Colonic mucosa (tissue), 4 donors: ENCODE measurements around the gene NUMBL. TPM values are rescaled to one million over a fixed set of nuclear protein-coding genes. Genes with fewer than 3 reads are reported as not detected.

ENCODE experiments used
- DNase-seq: peaks from one replicate; pipeline ENCODE4 v3.0.0-alpha.2; 2020
- H3K27ac ChIP-seq: fragments of 200-600 bp; one replicate; pipeline ENCODE4 v1.8.0; 2021
- H3K27me3 ChIP-seq: fragments of 200-600 bp; one replicate; pipeline ENCODE4 v1.8.0; 2021
- H3K36me3 ChIP-seq: fragments of 200-600 bp; one replicate; pipeline ENCODE4 v1.8.0; 2021
- H3K4me1 ChIP-seq: fragments of 200-600 bp; one replicate; pipeline ENCODE4 v1.8.0; 2021; ENCODE audit warnings: mild to moderate bottlenecking
- H3K4me3 ChIP-seq: fragments of 200-600 bp; one replicate; pipeline ENCODE4 v1.8.0; 2021
- H3K9ac ChIP-seq, 2 donors: one replicate each; pipeline ENCODE4 v1.7.0; 2013; ENCODE audit warnings: control low read depth in 2 of 2, low read depth in 2 of 2, low read length in 2 of 2
- H3K9me3 ChIP-seq: fragments of 200-600 bp; one replicate; pipeline ENCODE4 v1.8.0; 2021
- intact Hi-C: fragments of 100-400 bp; cut with DNase I; formaldehyde crosslinking; loops from one replicate; pipeline ENCODE4 v1.14.1; 2022
- total RNA-seq, 2 donors: library from RNA; stranded (reverse); fragmentation: NEBNext Ultra II Directional in 1 of 2; extraction: Animal tissue kit (Norgen Biotek cat#: 25700) in 1 of 2; gene quantifications; one replicate each; pipeline ENCODE4 v1.2.1, GENCODE V29; 2021
- TF ChIP-seq, protein P1 (sequence below): fragments of 200-600 bp; IDR thresholded peaks from one replicate; pipeline ENCODE4 v1.8.0; 2022; ENCODE audit warnings: antibody characterized with exemption, mild to moderate bottlenecking
- donor health status: healthy.
- donor health status: DM: no; HTN: no; CAD: no.
- donor health status: DM: no; HTN: no; CAD: no.

The NUMBL gene
- total RNA-seq, 2 donors from 2014 or later = 12.8 to 22.0 TPM

DNA sequence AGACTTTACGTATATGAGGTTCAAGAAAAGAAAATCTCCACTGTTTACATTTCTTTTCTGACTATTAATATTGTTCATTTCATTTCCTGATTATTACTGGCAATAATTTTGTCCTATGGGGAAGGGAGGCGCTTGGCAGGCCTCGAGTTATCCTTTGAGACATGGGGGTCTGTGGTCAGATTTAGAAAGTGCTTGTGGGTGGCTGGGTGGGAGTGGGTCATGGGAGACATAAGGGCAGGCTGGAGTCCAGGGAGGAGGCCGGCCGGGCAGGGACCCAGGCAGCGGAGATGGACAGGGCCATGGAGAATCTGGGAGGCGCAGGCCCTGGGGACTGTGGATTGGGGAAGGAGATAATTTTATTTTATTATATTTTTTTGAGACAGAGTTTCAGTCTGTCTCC, 49.2 kb downstream of the NUMBL start:
- intact Hi-C loops = no loop called here
- Histone ChIP-seq H3K9ac (no peak overlapping the region), H3K27ac (no peak overlapping the region)

DNA sequence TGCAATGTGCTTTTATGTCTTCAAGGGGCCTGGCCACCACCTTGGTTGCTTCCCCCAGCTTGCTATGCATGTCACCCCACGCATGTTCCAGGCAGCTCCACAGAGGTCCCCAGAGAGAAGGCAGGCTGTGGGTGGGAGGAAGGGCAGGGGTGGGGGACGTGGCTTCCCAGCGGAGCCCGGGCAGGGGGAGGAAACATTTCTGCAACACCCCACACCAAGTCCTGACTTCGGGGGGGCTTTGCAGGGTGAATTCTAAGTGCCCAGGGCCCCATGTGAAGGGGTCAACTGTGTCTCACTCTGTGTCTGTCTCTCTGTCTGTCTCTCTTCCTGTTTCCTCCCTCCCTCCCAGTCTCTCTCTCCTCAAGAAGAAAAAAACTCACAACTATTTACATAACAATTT, 49.7 kb downstream of the NUMBL start:
- Histone ChIP-seq H3K4me1 (no peaks in the 10 kb centered on the region), H3K4me3 (no peak overlapping the region), H3K9me3 (no peaks in the 10 kb centered on the region), H3K27ac (peak overlapping the region; percentile 17), H3K36me3 (no peaks in the 10 kb centered on the region), H3K27me3 (no peaks in the 10 kb centered on the region), H3K9ac (no peak overlapping the region)
- intact Hi-C loops = no loop called here
- TF ChIP-seq, protein P1, sequence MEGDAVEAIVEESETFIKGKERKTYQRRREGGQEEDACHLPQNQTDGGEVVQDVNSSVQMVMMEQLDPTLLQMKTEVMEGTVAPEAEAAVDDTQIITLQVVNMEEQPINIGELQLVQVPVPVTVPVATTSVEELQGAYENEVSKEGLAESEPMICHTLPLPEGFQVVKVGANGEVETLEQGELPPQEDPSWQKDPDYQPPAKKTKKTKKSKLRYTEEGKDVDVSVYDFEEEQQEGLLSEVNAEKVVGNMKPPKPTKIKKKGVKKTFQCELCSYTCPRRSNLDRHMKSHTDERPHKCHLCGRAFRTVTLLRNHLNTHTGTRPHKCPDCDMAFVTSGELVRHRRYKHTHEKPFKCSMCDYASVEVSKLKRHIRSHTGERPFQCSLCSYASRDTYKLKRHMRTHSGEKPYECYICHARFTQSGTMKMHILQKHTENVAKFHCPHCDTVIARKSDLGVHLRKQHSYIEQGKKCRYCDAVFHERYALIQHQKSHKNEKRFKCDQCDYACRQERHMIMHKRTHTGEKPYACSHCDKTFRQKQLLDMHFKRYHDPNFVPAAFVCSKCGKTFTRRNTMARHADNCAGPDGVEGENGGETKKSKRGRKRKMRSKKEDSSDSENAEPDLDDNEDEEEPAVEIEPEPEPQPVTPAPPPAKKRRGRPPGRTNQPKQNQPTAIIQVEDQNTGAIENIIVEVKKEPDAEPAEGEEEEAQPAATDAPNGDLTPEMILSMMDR = no peak
- DNase-seq = no peak

More for the DNA sequence above, 49.2 kb downstream of the NUMBL start:
- H3K4me1 ChIP-seq = no peaks in the 10 kb centered on the region
- DNase-seq = no peak
- TF ChIP-seq, protein P1 = no peak
- no peaks in the 10 kb centered on the region for H3K36me3 ChIP-seq
- no peaks in the 10 kb centered on the region for H3K27me3 ChIP-seq
- H3K9me3 ChIP-seq = no peaks in the 10 kb centered on the region
- no peak overlapping the region for H3K4me3 ChIP-seq

DNA sequence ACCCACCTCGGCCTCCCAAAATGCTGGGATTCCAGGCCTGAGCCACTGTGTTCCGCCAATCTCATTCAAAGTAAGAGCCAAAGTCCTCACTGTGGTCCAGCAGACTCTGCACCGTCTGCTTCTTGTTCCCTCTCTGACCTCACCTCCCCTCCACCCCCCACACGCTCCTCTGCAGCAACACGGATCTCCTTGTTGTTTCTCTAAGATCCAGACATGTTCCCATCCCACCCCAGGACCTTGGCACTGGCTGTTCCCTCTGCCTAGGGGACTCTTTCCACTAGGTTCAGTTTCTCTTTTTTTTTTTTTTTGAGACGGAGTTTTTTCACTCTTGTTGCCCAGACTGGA, 50.8 kb downstream of the NUMBL start:
- Histone ChIP-seq H3K36me3 (no peaks in the 10 kb centered on the region), H3K27me3 (no peaks in the 10 kb centered on the region), H3K4me3 (no peak overlapping the region), H3K9ac (no peak overlapping the region), H3K27ac (no peak overlapping the region), H3K4me1 (no peaks in the 10 kb centered on the region), H3K9me3 (no peaks in the 10 kb centered on the region)
- TF ChIP-seq, protein P1 = no peak
- no peak for DNase-seq
- intact Hi-C loops = no loop called here

DNA sequence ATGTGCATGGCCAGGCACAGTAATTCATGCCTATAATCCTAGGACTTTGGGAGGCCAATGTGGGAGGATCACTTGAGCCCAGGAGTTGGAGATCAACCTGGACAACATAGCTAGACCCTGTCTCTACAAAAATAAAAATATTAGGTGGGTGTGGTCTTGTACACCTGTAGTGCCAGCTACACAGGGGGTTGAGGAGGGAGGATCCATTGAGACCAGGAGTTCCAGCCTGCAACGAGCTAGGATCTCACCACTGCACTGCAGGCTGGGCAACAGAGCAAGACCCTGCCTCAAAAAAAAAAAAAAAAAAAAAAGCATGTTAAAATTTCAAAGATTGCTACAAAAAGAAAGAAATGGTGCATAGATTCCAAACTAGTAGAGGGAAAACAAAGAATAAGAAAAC, 52.1 kb downstream of the NUMBL start:
- Histone ChIP-seq H3K4me1 (no peaks in the 10 kb centered on the region), H3K4me3 (no peak overlapping the region), H3K27ac (no peak overlapping the region), H3K9ac (no peak overlapping the region), H3K36me3 (no peaks in the 10 kb centered on the region), H3K9me3 (no peaks in the 10 kb centered on the region), H3K27me3 (no peaks in the 10 kb centered on the region)
- DNase-seq = no peak
- intact Hi-C loops = no loop called here
- TF ChIP-seq, protein P1 = no peak

DNA sequence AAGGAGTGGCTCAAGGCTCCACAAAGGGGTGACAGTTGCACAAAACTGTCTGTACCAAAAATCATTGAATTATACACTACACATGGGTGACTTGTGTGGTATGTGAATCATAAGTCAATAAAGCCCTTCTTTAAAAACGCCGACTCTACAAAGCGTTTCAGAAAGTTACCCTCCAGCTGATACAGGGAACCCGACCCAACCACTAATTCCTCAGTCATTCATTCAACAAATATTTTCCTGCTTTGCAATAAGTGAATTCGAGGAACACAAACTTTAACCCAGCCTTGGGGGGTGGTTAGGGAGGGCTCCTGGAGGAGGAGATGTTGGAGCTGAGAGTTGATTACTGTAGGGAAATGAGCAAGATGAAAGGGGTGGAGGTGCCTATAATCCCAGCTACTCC, 57.2 kb downstream of the NUMBL start:
- no peaks in the 10 kb centered on the region for H3K4me1 ChIP-seq
- TF ChIP-seq, protein P1 = no peak
- no peak overlapping the region for H3K27ac ChIP-seq
- intact Hi-C loops = loop anchor here (5.0 kb wide), 1 partner anchor 81 kb away; no protein-coding TSS in a partner anchor
- peaks cover 4% of the 10 kb centered on the region for H3K36me3 ChIP-seq
- no peaks in the 10 kb centered on the region for H3K27me3 ChIP-seq
- no peaks in the 10 kb centered on the region for H3K9me3 ChIP-seq
- H3K4me3 ChIP-seq = no peak overlapping the region
- H3K9ac ChIP-seq = no peak overlapping the region
- DNase-seq = no peak
